A673 (cell line): ENCODE results near the gene CCDC197.

ENCODE experiments used
- CTCF ChIP-seq: fragments of 300-800, 200-600 bp; sonication (generic); conservative IDR thresholded peaks from 2 replicates; pipeline ENCODE4 v1.5.1; 2017; ENCODE audit warnings: low read depth, mild to moderate bottlenecking, antibody characterized with exemption, low read length, moderate library complexity, mixed read lengths
- EZH2 ChIP-seq: fragments of 200-600 bp; sonication (generic); IDR thresholded peaks from 2 replicates; pipeline ENCODE4 v1.6.1; 2017; ENCODE audit warnings: borderline replicate concordance, low read depth, mild to moderate bottlenecking, mixed read lengths, antibody characterized with exemption, low read length; ENCODE audit not compliant: poor library complexity, severe bottlenecking

- TF ChIP-seq CTCF (no peak), EZH2 (no peak)
Observed at GRCh38 chr14:94026889-94027469, 29.9 kb downstream of the CCDC197 start.
